Measurements from ENCODE around the gene SORL1.
"Not testable (repeated sequence)": the region's sequence is repeated elsewhere in the genome, so short reads cannot be mapped to it uniquely, and the experiment has no call there.

The SORL1 gene

GRCh38 chr11:121478226-121478894, 26.2 kb downstream of the SORL1 start:
- no peak for DNase-seq (ENCODE audit: low read depth)

- no peak for DNase-seq (ENCODE audit: low read depth)
These were observed 27.0 kb downstream of the SORL1 start for GRCh38 chr11:121478895-121479697.

DNA sequence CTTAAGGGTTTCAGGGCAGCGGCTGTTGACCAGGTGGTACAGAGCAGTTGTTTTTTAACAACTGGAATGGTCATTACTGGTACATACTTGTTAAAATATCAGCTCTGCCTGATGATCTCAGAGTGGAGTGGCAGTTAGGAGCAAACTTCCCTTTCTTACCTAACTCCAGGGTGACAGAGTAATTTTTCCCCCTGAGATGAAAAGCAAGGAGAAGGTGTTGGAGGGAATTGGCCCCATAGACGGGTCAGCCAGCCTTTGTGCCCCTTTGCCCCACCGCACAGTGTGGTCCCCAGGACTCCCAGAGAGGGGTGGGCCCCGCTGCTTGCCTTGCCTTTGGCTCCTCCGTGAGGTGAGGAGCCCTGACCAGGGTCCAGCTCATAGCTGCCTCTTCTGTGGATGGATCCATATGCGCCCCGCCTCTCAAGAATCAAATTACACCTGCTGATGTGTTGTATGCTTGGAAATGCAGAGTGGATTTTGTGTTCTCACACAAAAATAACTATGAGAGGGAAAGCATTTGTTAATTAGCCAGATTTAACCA, 27.7 kb downstream of the SORL1 start:
- DNase-seq (ENCODE audit: low read depth), result no peak

GRCh38 chr11:121481484-121482230, 29.5 kb downstream of the SORL1 start:
- not testable (repeated sequence) for DNase-seq (ENCODE audit: low read depth)

GRCh38 chr11:121482231-121483129, 30.4 kb downstream of the SORL1 start:
- DNase-seq (ENCODE audit: low read depth), result no peak

DNA sequence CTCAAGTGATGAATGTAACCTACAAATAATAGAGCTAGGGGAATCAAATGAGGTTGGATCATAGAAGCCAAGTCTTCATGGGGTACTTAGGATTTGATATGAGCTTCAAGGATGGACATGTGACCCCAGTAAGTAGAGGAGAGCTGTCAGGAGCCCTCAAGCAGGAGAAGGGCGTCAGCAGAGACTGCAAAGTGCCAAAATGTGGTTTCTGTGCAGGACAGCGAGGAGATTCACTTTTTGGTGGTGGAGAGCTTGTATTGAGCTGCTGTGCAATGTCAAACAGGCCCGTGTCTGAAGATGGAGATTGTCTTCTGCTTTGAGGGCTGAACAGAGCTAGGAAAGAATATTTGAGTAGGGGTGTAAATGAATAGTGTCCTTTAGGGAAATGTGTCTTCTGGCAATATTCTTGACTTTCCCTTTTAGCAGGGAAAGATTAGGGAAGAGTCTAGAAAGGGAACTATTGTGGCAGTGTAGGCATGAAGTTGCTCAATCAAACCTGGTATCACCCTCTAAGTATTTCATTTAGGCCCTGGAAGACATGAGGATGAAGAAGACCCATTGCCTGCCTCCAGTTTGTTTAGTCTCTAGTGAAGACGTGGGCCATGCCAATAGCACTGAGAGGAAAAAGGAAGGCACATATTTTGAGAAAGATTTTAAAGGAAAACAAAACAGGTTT, 31.8 kb downstream of the SORL1 start:
- DNase-seq (ENCODE audit: low read depth), result no peak

DNA sequence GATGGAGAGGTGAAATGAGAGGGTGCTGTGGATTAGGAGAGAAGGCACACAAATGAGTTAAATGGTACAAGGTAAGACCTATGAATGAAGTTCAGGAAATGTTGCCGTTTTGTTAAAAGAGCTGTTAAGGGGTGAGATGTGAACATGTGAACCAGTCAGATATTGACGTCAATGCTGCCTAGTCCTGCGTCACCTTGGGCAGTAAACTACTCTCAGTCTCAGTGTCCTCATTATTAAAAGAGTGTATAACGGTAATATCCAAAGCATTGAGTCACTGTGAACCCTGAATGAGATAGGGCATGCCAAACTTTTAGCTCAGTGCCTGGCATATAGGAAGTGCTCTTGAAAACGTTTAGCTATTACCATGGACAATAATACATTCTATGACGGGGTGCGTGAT, 33.1 kb downstream of the SORL1 start:
- DNase-seq (ENCODE audit: low read depth), result no peak

GRCh38 chr11:121486054-121486453, 33.9 kb downstream of the SORL1 start:
- no peak for DNase-seq (ENCODE audit: low read depth)

DNA sequence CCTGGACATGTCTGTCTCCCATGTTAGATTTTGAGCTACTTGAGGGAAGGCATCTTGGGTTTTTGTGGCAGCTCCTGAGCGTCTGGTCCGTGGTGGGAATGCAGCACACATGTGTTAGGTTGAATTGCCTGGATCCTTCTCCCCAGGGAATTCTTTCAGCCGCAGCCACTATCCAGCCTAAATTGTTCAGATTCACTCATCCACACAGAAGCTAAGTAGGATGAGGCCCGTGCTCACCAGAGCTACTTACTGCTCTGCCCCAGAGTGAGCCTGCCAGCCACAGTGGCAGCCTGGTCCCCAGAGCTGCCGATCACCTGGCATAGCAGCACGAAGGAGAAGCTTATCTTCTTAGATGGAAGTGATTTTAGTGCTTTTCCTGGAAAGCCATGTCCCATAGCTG, 35.1 kb downstream of the SORL1 start:
- DNase-seq (ENCODE audit: low read depth), result no peak

- DNase-seq (ENCODE audit: low read depth), result no peak
These were observed 36.1 kb downstream of the SORL1 start for GRCh38 chr11:121488170-121488569.

DNA sequence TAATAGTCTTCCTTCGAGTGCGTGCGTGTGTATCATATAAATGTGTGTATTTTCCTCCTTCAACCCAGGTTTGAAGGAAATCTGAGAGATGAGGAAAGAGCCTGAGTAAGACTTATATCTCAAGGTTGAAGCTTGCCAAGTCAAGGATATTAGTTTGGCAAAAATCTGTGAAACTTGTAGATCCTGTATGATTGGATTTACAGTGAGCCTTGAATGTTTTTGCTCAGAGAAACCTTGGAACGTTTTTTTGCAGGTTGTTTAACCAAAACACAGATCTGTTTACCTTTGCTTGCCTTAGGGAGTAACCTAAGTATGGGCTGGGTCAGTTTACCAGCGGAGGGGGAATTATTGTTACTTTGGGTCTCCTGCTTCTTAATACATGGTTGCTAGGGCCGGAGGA, 36.5 kb downstream of the SORL1 start:
- no peak for DNase-seq (ENCODE audit: low read depth)

DNA sequence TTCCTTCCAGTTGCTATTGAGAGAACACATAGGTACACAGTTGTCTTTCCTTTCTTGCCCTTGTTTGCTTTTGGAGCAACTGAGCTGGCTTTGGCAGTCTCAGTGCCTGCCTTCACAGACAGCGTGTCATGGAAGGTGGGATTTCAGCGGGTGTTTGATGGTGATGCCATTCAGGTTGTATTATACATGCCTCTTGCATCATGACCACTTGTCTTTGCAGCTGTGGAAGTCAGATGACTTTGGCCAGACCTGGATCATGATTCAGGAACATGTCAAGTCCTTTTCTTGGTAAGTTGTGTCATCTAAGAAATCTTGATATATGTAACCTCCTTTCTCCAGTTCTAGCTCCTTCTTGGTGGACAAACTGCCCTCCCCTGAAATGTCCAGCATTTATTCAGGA, 37.7 kb downstream of the SORL1 start:
- no peak for DNase-seq (ENCODE audit: low read depth)

GRCh38 chr11:121494355-121495099, 42.4 kb downstream of the SORL1 start:
- no peak for DNase-seq (ENCODE audit: low read depth)

DNA sequence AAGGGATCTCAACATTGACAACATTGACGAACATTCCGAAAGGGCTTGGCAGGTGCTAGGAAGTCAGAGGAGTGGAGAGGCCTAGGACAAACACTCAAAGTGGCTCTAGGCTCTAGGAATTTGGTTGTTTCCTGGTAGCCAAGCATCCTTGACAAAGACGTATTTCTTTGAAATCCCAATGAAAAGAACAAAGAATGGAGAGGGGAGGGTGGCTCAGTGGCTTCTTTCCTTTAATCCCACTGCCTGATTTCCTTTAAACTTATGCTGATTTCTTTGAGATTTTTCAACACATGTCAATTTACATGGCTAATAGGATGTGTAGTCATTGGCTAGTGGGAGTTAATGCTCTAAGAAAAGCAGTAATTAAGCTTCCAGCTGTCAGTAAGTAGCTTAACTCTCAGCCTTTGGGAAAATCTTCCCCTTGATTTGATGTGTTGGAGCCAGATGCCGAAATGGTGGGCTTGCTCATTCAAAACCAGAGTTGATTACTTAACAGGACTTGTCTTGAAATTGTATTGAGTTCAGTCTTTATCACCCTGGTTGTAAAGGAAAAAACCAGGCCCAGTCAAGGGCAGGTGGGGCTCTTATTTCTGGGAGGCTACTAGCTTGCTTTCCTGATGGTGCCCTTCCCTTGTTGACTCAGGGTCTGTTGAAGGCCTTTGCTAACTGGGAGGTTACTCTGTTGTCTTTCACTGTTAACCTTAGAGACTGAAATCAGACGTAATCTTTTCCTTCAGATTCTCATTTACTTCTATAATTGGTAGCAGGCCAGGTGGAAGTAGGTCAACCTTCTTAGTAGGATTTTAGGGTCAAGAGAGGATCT, 45.3 kb downstream of the SORL1 start:
- DNase-seq (ENCODE audit: low read depth), result no peak

- no peak for DNase-seq (ENCODE audit: low read depth)
These were observed 47.3 kb downstream of the SORL1 start for GRCh38 chr11:121499405-121499804.

GRCh38 chr11:121500275-121500674, 48.2 kb downstream of the SORL1 start:
- DNase-seq (ENCODE audit: low read depth), result no peak

DNA sequence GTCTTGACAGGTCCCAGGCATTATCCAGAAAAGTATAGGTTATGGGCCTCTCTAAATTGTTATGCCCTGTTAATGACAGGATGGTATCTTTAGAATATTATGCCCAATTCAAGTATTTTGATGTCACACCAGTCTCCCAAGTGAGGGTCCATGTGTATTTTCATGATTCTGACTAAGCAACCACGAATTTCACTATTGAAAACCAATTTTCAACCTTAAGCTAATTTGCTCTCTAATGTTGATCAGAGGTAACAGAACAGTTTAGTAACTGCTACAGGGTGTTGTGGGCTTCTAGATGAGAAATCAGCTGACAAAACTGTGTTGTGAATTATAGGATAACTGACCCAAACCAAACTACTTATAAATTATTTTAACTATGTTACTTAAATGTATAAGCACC, 48.6 kb downstream of the SORL1 start:
- no peak for DNase-seq (ENCODE audit: low read depth)

GRCh38 chr11:121503051-121503450, 50.9 kb downstream of the SORL1 start:
- DNase-seq (ENCODE audit: low read depth), result no peak

- not testable (repeated sequence) for DNase-seq (ENCODE audit: low read depth)
These were observed 54.1 kb downstream of the SORL1 start for GRCh38 chr11:121506237-121506636.

Data from stromal cell of bone marrow (primary cell).